Thoracic aorta (tissue), 2 donors: Measurements from ENCODE around the gene CKMT2. TPM values are rescaled to one million over a fixed set of nuclear protein-coding genes. Genes with fewer than 3 reads are reported as not detected.

ENCODE experiments used
- ATAC-seq: fragments of 150-250 bp; one replicate; pipeline ENCODE4 v1.8.0; 2017; ENCODE audit warnings: low read depth; ENCODE audit not compliant: insufficient number of reproducible peaks, low FRiP score
- DNase-seq: peaks from one replicate; pipeline ENCODE4 v3.0.0-alpha.2; 2020; ENCODE audit warnings: low spot score
- H3K27ac ChIP-seq, 2 donors: fragments of 200-600 bp; sonication (generic); 1 replicate in 1 of 2; 2 replicates in 1 of 2; pipeline ENCODE4 v1.5.1; 2016; ENCODE audit warnings: mild to moderate bottlenecking in 2 of 2, moderate library complexity in 2 of 2
- H3K27me3 ChIP-seq: fragments of 200-600 bp; sonication (generic); replicated peaks from 2 replicates; pipeline ENCODE4 v1.6.0; 2016; ENCODE audit warnings: mild to moderate bottlenecking; ENCODE audit not compliant: insufficient read depth
- H3K36me3 ChIP-seq: fragments of 200-600 bp; sonication (generic); one replicate; pipeline ENCODE4 v1.5.1; 2016
- H3K4me1 ChIP-seq, 2 donors: fragments of 200-600 bp; sonication (generic); 1 replicate in 1 of 2; 2 replicates in 1 of 2; pipeline versions ENCODE4 v1.5.1 to v1.6.0; 2016; ENCODE audit warnings: low read depth in 2 of 2, mild to moderate bottlenecking in 1 of 2; ENCODE audit not compliant: control insufficient read depth in 1 of 2
- H3K4me3 ChIP-seq: fragments of 200-600 bp; sonication (generic); 2 replicates; pipeline ENCODE4 v1.5.1; 2016; ENCODE audit warnings: mild to moderate bottlenecking
- H3K9me3 ChIP-seq: fragments of 200-600 bp; sonication (generic); 2 replicates; pipeline ENCODE4 v1.5.1; 2016
- total RNA-seq, 2 donors: library from RNA; depleted of rRNA; stranded (reverse); fragments of >200 nt; gene quantifications; one replicate each; pipeline versions ENCODE4 v1.1.0 to v1.2.3, GENCODE V29; 2016
- TF ChIP-seq, protein P1 (sequence below): fragments of 200-600 bp; sonication (generic); IDR thresholded peaks from one replicate; pipeline ENCODE4 v1.5.1; 2019; ENCODE audit warnings: antibody characterized with exemption

The CKMT2 gene
- total RNA-seq, 2 donors from 2014 or later, result 16.8 to 20.6 TPM

DNA sequence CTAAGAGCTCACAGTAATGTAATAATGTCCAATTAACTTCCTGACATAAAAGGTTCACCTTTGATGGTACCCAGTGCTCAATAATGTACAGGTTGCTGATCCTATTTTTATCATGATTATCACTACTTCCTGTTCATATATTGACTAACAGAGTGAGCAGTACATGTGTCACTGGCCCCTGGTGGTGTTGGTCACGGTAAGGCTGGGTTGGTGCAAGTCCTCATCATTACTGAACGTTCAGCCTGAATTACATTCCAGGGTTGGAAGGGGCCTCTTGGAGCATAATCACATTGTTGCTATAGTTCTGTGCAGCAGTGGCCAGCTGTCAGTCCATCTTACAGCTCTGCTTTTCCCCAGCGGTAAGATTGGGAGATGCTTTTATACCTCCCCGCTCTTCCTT, 24.2 kb upstream of the CKMT2 start:
- H3K27me3 ChIP-seq, result no peaks in the 10 kb centered on the region
- no peak overlapping the region for H3K27ac ChIP-seq
- TF ChIP-seq, protein P1, sequence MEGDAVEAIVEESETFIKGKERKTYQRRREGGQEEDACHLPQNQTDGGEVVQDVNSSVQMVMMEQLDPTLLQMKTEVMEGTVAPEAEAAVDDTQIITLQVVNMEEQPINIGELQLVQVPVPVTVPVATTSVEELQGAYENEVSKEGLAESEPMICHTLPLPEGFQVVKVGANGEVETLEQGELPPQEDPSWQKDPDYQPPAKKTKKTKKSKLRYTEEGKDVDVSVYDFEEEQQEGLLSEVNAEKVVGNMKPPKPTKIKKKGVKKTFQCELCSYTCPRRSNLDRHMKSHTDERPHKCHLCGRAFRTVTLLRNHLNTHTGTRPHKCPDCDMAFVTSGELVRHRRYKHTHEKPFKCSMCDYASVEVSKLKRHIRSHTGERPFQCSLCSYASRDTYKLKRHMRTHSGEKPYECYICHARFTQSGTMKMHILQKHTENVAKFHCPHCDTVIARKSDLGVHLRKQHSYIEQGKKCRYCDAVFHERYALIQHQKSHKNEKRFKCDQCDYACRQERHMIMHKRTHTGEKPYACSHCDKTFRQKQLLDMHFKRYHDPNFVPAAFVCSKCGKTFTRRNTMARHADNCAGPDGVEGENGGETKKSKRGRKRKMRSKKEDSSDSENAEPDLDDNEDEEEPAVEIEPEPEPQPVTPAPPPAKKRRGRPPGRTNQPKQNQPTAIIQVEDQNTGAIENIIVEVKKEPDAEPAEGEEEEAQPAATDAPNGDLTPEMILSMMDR, result no peak
- ATAC-seq (no peak), DNase-seq (no peak)
- H3K36me3 ChIP-seq, result no peaks in the 10 kb centered on the region
- no peak overlapping the region for H3K4me3 ChIP-seq
- H3K4me1 ChIP-seq, result no peaks in the 10 kb centered on the region
- H3K9me3 ChIP-seq, result no peaks in the 10 kb centered on the region

DNA sequence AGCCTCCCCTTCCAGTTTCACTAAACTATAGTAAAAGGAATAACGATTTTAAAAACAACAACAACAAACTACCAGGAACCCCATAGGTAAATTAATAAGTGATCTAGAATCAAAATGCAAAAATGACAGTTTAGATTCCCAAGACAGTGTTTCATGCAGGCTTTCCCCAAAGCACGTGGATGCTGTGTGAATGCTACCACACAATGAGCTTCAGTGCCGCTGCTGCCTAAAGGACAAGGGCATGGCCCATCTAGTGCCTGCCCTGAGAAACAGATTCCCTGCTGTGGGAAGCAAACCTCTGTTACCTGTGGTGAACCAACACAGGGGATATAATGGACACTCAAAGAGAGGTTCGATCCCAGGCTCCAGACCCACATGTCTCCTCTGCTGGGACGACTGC, 23.7 kb upstream of the CKMT2 start:
- Histone ChIP-seq H3K36me3 (no peaks in the 10 kb centered on the region), H3K4me3 (no peak overlapping the region), H3K9me3 (no peaks in the 10 kb centered on the region), H3K4me1 (no peaks in the 10 kb centered on the region), H3K27ac (no peak overlapping the region), H3K27me3 (no peaks in the 10 kb centered on the region)
- ATAC-seq (no peak), DNase-seq (no peak)
- TF ChIP-seq, protein P1, result no peak

DNA sequence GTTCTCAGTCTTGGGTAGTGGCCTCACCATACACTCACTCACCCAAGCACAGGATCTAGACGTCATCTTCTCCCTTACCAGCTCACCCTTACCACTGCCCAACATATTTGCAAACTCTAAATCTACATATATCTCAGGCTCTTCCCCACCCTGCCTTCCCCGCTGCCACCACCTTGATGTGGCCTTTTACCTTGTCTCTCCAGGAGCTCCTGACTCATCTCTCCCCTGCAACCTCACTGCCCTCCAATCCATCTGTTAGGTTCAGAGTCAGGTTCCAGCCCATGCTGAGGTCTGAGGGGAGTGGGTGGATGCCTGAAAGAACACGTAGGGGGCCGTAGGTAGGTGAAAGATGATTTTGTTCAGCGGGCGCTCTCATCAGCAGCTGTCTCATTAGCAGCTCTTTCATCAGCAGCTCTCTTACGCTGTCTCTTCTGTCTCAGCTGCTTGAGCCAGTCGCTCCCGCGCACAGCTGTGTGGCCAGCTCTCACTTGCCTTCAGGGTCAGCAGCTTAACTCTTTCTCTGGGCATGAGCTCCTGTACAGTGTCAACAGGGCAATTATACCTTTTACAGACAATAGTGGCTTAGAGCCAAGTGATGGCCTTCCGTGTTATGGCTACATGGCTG, 23.1 kb upstream of the CKMT2 start:
- Histone ChIP-seq H3K27ac (no peak overlapping the region), H3K4me3 (no peak overlapping the region), H3K27me3 (no peaks in the 10 kb centered on the region), H3K9me3 (no peaks in the 10 kb centered on the region), H3K36me3 (no peaks in the 10 kb centered on the region), H3K4me1 (no peaks in the 10 kb centered on the region)
- TF ChIP-seq, protein P1, result no peak
- ATAC-seq (no peak), DNase-seq (no peak)

DNA sequence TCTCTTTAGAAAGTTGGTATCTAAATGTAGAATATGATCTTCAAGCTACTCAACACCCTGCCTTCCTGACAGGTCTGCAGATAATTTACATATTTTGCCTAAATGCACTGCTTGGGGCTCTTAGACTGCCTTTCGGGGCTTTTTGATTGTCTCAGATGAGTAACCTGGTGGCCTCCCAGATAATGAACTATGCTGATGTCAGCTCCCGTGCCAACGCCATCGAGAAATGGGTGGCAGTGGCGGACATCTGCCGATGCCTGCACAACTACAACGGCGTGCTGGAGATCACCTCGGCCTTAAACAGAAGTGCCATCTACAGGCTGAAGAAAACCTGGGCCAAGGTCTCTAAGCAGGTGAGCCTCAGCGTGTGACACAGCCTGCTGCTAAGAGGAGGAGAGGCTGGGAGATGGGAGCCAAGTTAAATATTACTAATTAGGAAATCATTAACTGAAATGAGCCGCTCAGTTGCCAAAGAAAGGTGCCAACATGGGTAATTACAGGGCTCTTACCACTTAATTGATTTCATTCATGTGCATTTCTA, 20.8 kb upstream of the CKMT2 start:
- no peaks in the 10 kb centered on the region for H3K4me1 ChIP-seq
- TF ChIP-seq, protein P1, result no peak
- H3K27ac ChIP-seq, result no peak overlapping the region
- no peaks in the 10 kb centered on the region for H3K9me3 ChIP-seq
- H3K36me3 ChIP-seq, result no peaks in the 10 kb centered on the region
- H3K4me3 ChIP-seq, result no peak overlapping the region
- H3K27me3 ChIP-seq, result no peaks in the 10 kb centered on the region
- ATAC-seq (no peak), DNase-seq (no peak)

DNA sequence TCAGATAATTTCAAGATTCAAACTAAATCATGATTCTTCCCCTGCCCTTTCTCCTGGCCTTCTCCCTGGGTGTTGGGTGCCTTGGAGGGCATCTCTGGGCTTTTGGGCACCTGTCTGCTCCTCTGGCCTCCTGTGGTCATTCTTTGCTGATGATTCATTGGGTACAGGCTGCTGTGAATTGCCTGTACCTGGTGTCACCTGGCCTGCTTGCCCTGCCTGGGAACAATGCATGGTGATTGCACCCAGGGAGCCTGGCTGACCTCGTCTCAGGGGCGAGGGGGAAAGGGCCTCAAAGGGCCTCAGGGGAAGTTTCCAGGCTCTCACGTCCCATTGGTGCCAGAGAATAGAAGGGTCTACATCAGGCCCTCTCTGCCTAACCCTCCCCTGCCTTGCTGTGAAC, 20.1 kb upstream of the CKMT2 start:
- Histone ChIP-seq H3K27me3 (no peaks in the 10 kb centered on the region), H3K36me3 (no peaks in the 10 kb centered on the region), H3K4me1 (no peaks in the 10 kb centered on the region), H3K4me3 (no peak overlapping the region), H3K9me3 (no peaks in the 10 kb centered on the region), H3K27ac (no peak overlapping the region)
- TF ChIP-seq, protein P1, result no peak
- DNase-seq, result no peak
- no peak for ATAC-seq
